Stomach (tissue), 9 donors: ENCODE measurements around the gene ADGRG1. TPM values are rescaled to one million over a fixed set of nuclear protein-coding genes. Genes with fewer than 3 reads are reported as not detected.

Experiments used
- DNase-seq, 2 donors: peaks; one replicate each; pipeline versions ENCODE4 v3.0.0 to v3.0.0-alpha.2; 2013 to 2019
- H3K27ac ChIP-seq, 5 donors: fragments of 200-600 bp in 4 of 5; sonication (generic) in 4 of 5; one replicate each; pipeline ENCODE4 v1.5.1; 2013 to 2019; ENCODE audit warnings: mild to moderate bottlenecking in 1 of 5, moderate library complexity in 1 of 5
- H3K27me3 ChIP-seq, 3 donors: fragments of 200-600 bp; sonication (generic); one replicate each; pipeline ENCODE4 v1.5.1; 2017 to 2019; ENCODE audit warnings: mixed run types in 1 of 3
- H3K36me3 ChIP-seq, 4 donors: fragments of 200-600 bp; sonication (generic); 1 replicate in 3 of 4; 2 replicates in 1 of 4; pipeline ENCODE4 v1.5.1; 2016 to 2019
- H3K4me1 ChIP-seq, 4 donors: fragments of 200-600 bp; sonication (generic); one replicate each; pipeline ENCODE4 v1.5.1; 2016 to 2019
- H3K4me3 ChIP-seq, 4 donors: fragments of 200-600 bp; sonication (generic) in 3 of 4; one replicate each; pipeline ENCODE4 v1.5.1; 2016 to 2019; ENCODE audit warnings: mild to moderate bottlenecking in 1 of 4
- H3K9me3 ChIP-seq, 4 donors: fragments of 200-600 bp; sonication (generic); one replicate each; pipeline ENCODE4 v1.5.1; 2016 to 2019
- CTCF ChIP-seq, 7 experiments: fragments of 450-650 bp in 4 of 7; fragments of 200-600 bp in 3 of 7; sonication (generic) in 3 of 7; IDR thresholded peaks; one replicate each; pipeline ENCODE4 v1.5.1; 2016 to 2019; ENCODE audit warnings: antibody characterized with exemption in 7 of 7, control low read depth in 2 of 7, mild to moderate bottlenecking in 1 of 7
- EP300 ChIP-seq: sonication (generic); formaldehyde crosslinking; IDR thresholded peaks from one replicate; pipeline ENCODE4 v1.6.1; 2017; ENCODE audit warnings: antibody characterized with exemption
- POLR2A ChIP-seq, 4 donors: fragments of 450-650 bp; IDR thresholded peaks; one replicate each; pipeline ENCODE4 v1.6.1; 2016; ENCODE audit warnings: antibody characterized with exemption in 4 of 4, control low read depth in 2 of 4, mild to moderate bottlenecking in 1 of 4, moderate library complexity in 1 of 4
- POLR2AphosphoS5 ChIP-seq, 3 donors: sonication (generic); formaldehyde crosslinking; IDR thresholded peaks; one replicate each; pipeline ENCODE4 v1.6.1; 2016; ENCODE audit warnings: antibody characterized with exemption in 3 of 3
- WGBS, 5 donors: extraction: QIAGEN DNeasy Blood & Tissue Kit in 3 of 5; methylation state at CpG; one replicate each; pipeline versions ENCODE4 v1.1.5 to v1.1.7; 2013 to 2018; 5-methylcytosine and 5-hydroxymethylcytosine counted together
- intact Hi-C: fragments of 100-400 bp; cut with DNase I; formaldehyde crosslinking; loops from one replicate; pipeline ENCODE4 v1.15.1; 2023; ENCODE audit warnings: low total_unique reads
- polyA plus RNA-seq, 3 donors: library from polyadenylated mRNA; stranded (reverse); fragments of 200-250 nt; gene quantifications; one replicate each; pipeline ENCODE4 v1.2.3, GENCODE V29; 2013
- total RNA-seq, 5 donors: library from RNA; depleted of rRNA; stranded (reverse); fragments of >200 nt; gene quantifications; one replicate each; pipeline versions ENCODE4 v1.1.0 to v1.2.3, GENCODE V29; 2014 to 2016
- donor health status: healthy with polysubstance abuse.
- donor health status: Bipolar disorder and iron deficiency.
- donor health status: healthy.

ADGRG1 gene
- total and polyA plus RNA-seq, 8 donors: 8.9 to 84.8 (median 32.1) TPM

- Histone ChIP-seq H3K4me1 (peaks cover 40 to 86% (median 71%) of the 10 kb centered on the region in 4 donors), H3K36me3 (no peaks in the 10 kb centered on the region), H3K27me3 (peaks cover 0 to 5% (median 0%) of the 10 kb centered on the region in 3 donors), H3K4me3 (peak overlapping the region in 3 of 4 donors; percentile 1 to 12 (median 4)), H3K9me3 (no peaks in the 10 kb centered on the region), H3K27ac (peak overlapping the region; percentile 82 to 88 (median 84))
- TF ChIP-seq POLR2A (IDR thresholded peaks at IDR 0.05) (no peak), POLR2AphosphoS5 (IDR thresholded peaks at IDR 0.05) (no peak), CTCF (IDR thresholded peaks at IDR 0.05) (no peak)
- DNase-seq: no peak
- WGBS, 5 donors: 28 to 54% (median 40%) methylated on average over 4 of the region's 4 CpGs
- intact Hi-C loops: no loop called here
Observed at GRCh38 chr16:57606147-57606846, 22.1 kb upstream of the ADGRG1 start.

- DNase-seq: peak; percentile 90
- 34 to 49% (median 38%) methylated on average over 9 to 11 of the region's 11 CpGs for WGBS, 5 donors
- peaks cover 40 to 80% (median 66%) of the 10 kb centered on the region in 4 donors for H3K4me1 ChIP-seq
Observed at GRCh38 chr16:57606847-57607501, 21.5 kb upstream of the ADGRG1 start.

GRCh38 chr16:57607676-57608461 is 20.6 kb upstream of the ADGRG1 start:
- DNase-seq: peak in 1 of 2 donors; percentile 5

More at GRCh38 chr16:57606847-57607501, 21.5 kb upstream of the ADGRG1 start:
- peaks cover 0 to 5% (median 0%) of the 10 kb centered on the region in 3 donors for H3K27me3 ChIP-seq
- peak overlapping the region in 1 of 4 donors; percentile 12 for H3K4me3 ChIP-seq
- TF ChIP-seq EP300 (no peak), POLR2A (IDR thresholded peaks at IDR 0.05) (no peak), CTCF (IDR thresholded peaks at IDR 0.05) (no peak), POLR2AphosphoS5 (IDR thresholded peaks at IDR 0.05) (peak in 1 of 3 donors; percentile 66)
- H3K27ac ChIP-seq: peak overlapping the region; percentile 82 to 88 (median 84)
- intact Hi-C loops: no loop called here
- no peaks in the 10 kb centered on the region for H3K36me3 ChIP-seq
- no peaks in the 10 kb centered on the region for H3K9me3 ChIP-seq

More at GRCh38 chr16:57607676-57608461, 20.6 kb upstream of the ADGRG1 start:
- H3K4me3 ChIP-seq: no peak overlapping the region
- peaks cover 0 to 5% (median 0%) of the 10 kb centered on the region in 3 donors for H3K27me3 ChIP-seq
- no peaks in the 10 kb centered on the region for H3K36me3 ChIP-seq
- peaks cover 35 to 71% (median 59%) of the 10 kb centered on the region in 4 donors for H3K4me1 ChIP-seq
- TF ChIP-seq EP300 (no peak), POLR2AphosphoS5 (IDR thresholded peaks at IDR 0.05) (no peak), POLR2A (IDR thresholded peaks at IDR 0.05) (no peak), CTCF (IDR thresholded peaks at IDR 0.05) (no peak)
- no peaks in the 10 kb centered on the region for H3K9me3 ChIP-seq
- 71 to 80% (median 77%) methylated on average over 10 of the region's 10 CpGs for WGBS, 5 donors
- intact Hi-C loops: no loop called here
- H3K27ac ChIP-seq: peak overlapping the region; percentile 82 to 88 (median 84)
